GM18507 (cell line): ENCODE results near the gene WDR4.
"Not testable (repeated sequence)": the region's sequence is repeated elsewhere in the genome, so short reads cannot be mapped to it uniquely, and the experiment has no call there.

Experiments
- DNase-seq: peaks from one replicate; pipeline ENCODE4 v3.0.0; 2011; ENCODE audit warnings: low read depth; ENCODE audit not compliant: insufficient read length; ENCODE audit errors: extremely low spot score
- FAIRE-seq: peaks from 2 replicates; lab custom pipeline; 2011; peaks lifted over from hg19 to GRCh38; lab: Jason Lieb, UNC

WDR4 gene

GRCh38 chr21:42841916-42842655, 37.3 kb downstream of the WDR4 start:
- not testable (repeated sequence) for FAIRE-seq, DNase-seq

- DNase-seq (no peak), FAIRE-seq (no peak)
Measured at GRCh38 chr21:42841156-42841915, 38.0 kb downstream of the WDR4 start.

GRCh38 chr21:42840411-42841155, 38.8 kb downstream of the WDR4 start:
- FAIRE-seq (no peak), DNase-seq (no peak)

- FAIRE-seq (no peak), DNase-seq (no peak)
Measured at GRCh38 chr21:42839271-42840231, 39.8 kb downstream of the WDR4 start.

GRCh38 chr21:42838212-42838690, 41.1 kb downstream of the WDR4 start:
- not testable (repeated sequence) for FAIRE-seq

GRCh38 chr21:42837421-42838211, 41.7 kb downstream of the WDR4 start:
- FAIRE-seq (no peak), DNase-seq (no peak)

More at GRCh38 chr21:42838212-42838690, 41.1 kb downstream of the WDR4 start:
- not testable (repeated sequence) for DNase-seq

- DNase-seq (no peak), FAIRE-seq (no peak)
Measured at GRCh38 chr21:42836767-42837301, 42.5 kb downstream of the WDR4 start.

GRCh38 chr21:42836402-42836666, 43.0 kb downstream of the WDR4 start:
- FAIRE-seq (no peak), DNase-seq (no peak)

GRCh38 chr21:42835611-42836401, 43.5 kb downstream of the WDR4 start:
- DNase-seq: no peak
- FAIRE-seq: no peak

- FAIRE-seq (no peak), DNase-seq (no peak)
Measured at GRCh38 chr21:42835211-42835610, 44.1 kb downstream of the WDR4 start.

- no peak for DNase-seq
- no peak for FAIRE-seq
Measured at GRCh38 chr21:42834726-42835191, 44.6 kb downstream of the WDR4 start.

- DNase-seq: no peak
- no peak for FAIRE-seq
Measured at GRCh38 chr21:42833859-42834725, 45.2 kb downstream of the WDR4 start.

GRCh38 chr21:42833439-42833815, 45.9 kb downstream of the WDR4 start:
- DNase-seq (no peak), FAIRE-seq (no peak)

GRCh38 chr21:42832321-42832630, 47.1 kb downstream of the WDR4 start:
- not testable (repeated sequence) for FAIRE-seq, DNase-seq

GRCh38 chr21:42830456-42831455, 48.6 kb downstream of the WDR4 start:
- DNase-seq: no peak

More at GRCh38 chr21:42830456-42831455, 48.6 kb downstream of the WDR4 start:
- FAIRE-seq: no peak
